Cardiac fibroblast (primary cell): ENCODE results near the gene SERPINE2.

ENCODE experiments used
- DNase-seq, 2 donors: peaks; one replicate each; pipeline versions ENCODE4 v3.0.0 to v3.0.0-alpha.2; 2010; ENCODE audit warnings: low read depth in 2 of 2
- H3K4me3 ChIP-seq, 2 donors: replicated peaks in 1 of 2; 1 replicate in 1 of 2; 2 replicates in 1 of 2; pipeline ENCODE4 v1.5.1; 2011; ENCODE audit warnings: low read depth in 2 of 2, low read length in 2 of 2, mild to moderate bottlenecking in 2 of 2, moderate library complexity in 1 of 2
- CTCF ChIP-seq: IDR thresholded peaks from one replicate; pipeline ENCODE4 v1.5.1; 2011; ENCODE audit warnings: low read depth, mild to moderate bottlenecking, low read length, inconsistent platforms

SERPINE2 gene

GRCh38 chr2:224022486-224022885, 16.6 kb downstream of the SERPINE2 start:
- TF ChIP-seq CTCF: no peak
- H3K4me3 ChIP-seq: no peak overlapping the region
- DNase-seq: no peak

GRCh38 chr2:224020523-224020922, 18.6 kb downstream of the SERPINE2 start:
- TF ChIP-seq CTCF: no peak
- H3K4me3 ChIP-seq: no peak overlapping the region
- DNase-seq: no peak

- H3K4me3 ChIP-seq: no peak overlapping the region
- no peak for TF ChIP-seq CTCF
- no peak for DNase-seq
These were observed 21.1 kb downstream of the SERPINE2 start for GRCh38 chr2:224017957-224018356.

- DNase-seq: no peak
- no peak overlapping the region for H3K4me3 ChIP-seq
- TF ChIP-seq CTCF: no peak
These were observed 22.1 kb downstream of the SERPINE2 start for GRCh38 chr2:224016963-224017362.

- no peak overlapping the region for H3K4me3 ChIP-seq
- no peak for TF ChIP-seq CTCF
- DNase-seq: no peak
These were observed 24.8 kb downstream of the SERPINE2 start for GRCh38 chr2:224014336-224014735.

- TF ChIP-seq CTCF: no peak
- DNase-seq: no peak
- H3K4me3 ChIP-seq: no peak overlapping the region
These were observed 27.2 kb downstream of the SERPINE2 start for GRCh38 chr2:224011837-224012236.

- TF ChIP-seq CTCF: no peak
- DNase-seq: peak; percentile 56 to 57
- no peak overlapping the region for H3K4me3 ChIP-seq
These were observed 29.3 kb downstream of the SERPINE2 start for GRCh38 chr2:224009605-224010315.
